HepG2 (cell line): Measurements from ENCODE around the gene PSKH1. TPM values are rescaled to one million over a fixed set of nuclear protein-coding genes. Genes with fewer than 3 reads are reported as not detected.

Experiments
- FOSL2 ChIP-seq: sonication (generic); formaldehyde crosslinking; IDR thresholded peaks from 2 replicates; pipeline ENCODE4 v1.4.0; 2020; ENCODE audit warnings: missing genetic modification reagents
- HOXA5 ChIP-seq: sonication (generic); formaldehyde crosslinking; IDR thresholded peaks from 2 replicates; pipeline ENCODE4 v1.4.0; 2020; ENCODE audit warnings: missing genetic modification reagents
- KDM1A ChIP-seq: IDR thresholded peaks from 2 replicates; pipeline ENCODE4 v1.6.1; 2016; ENCODE audit warnings: missing compliant biosample characterization
- KLF11 ChIP-seq: IDR thresholded peaks from 2 replicates; pipeline ENCODE4 v1.6.1; 2016; ENCODE audit warnings: missing compliant biosample characterization
- ONECUT2 ChIP-seq: sonication (generic); formaldehyde crosslinking; IDR thresholded peaks from 2 replicates; pipeline ENCODE4 v1.4.0; 2020; ENCODE audit warnings: missing genetic modification reagents
- RBM39 ChIP-seq: fragments of 200-400 bp; formaldehyde crosslinking; IDR thresholded peaks from one replicate; pipeline ENCODE4 v1.6.1; 2018; ENCODE audit warnings: antibody characterized with exemption, mild to moderate bottlenecking, low read depth, low read length; ENCODE audit not compliant: poor library complexity, severe bottlenecking
- SMAD3 ChIP-seq: sonication (generic); formaldehyde crosslinking; IDR thresholded peaks from 2 replicates; pipeline ENCODE4 v1.4.0; 2020; ENCODE audit warnings: missing genetic modification reagents
- SP1 ChIP-seq, 2 experiments: fragments of 450-650 bp in 1 of 2; sonication (generic) in 1 of 2; formaldehyde crosslinking in 1 of 2; IDR thresholded peaks; 2 replicates each; pipeline versions ENCODE4 v1.4.0 to v1.6.1; 2016 to 2020; ENCODE audit warnings: missing genetic modification reagents in 1 of 2
- ZBTB25 ChIP-seq: IDR thresholded peaks from 2 replicates; pipeline ENCODE4 v1.6.1; 2018; ENCODE audit warnings: missing genetic modification reagents
- ZEB1 ChIP-seq: IDR thresholded peaks from 2 replicates; pipeline ENCODE4 v1.6.1; 2012; ENCODE audit warnings: mild to moderate bottlenecking, low read depth, inconsistent platforms; ENCODE audit not compliant: insufficient replicate concordance
- ZFP90 ChIP-seq: sonication (generic); formaldehyde crosslinking; IDR thresholded peaks from 2 replicates; pipeline ENCODE4 v1.8.0; 2022; ENCODE audit warnings: missing genetic modification reagents, mild to moderate bottlenecking, inconsistent platforms, borderline replicate concordance
- ZNF260 ChIP-seq: sonication (generic); formaldehyde crosslinking; IDR thresholded peaks from 2 replicates; pipeline ENCODE4 v1.4.0; 2020; ENCODE audit warnings: missing genetic modification reagents, low read depth, mild to moderate bottlenecking, borderline replicate concordance
- ZNF547 ChIP-seq: sonication (generic); formaldehyde crosslinking; IDR thresholded peaks from 2 replicates; pipeline ENCODE4 v1.5.1; 2020; ENCODE audit warnings: mild to moderate bottlenecking, missing genetic modification reagents
- ZNF574 ChIP-seq: sonication (generic); formaldehyde crosslinking; IDR thresholded peaks from 2 replicates; pipeline ENCODE4 v1.4.0; 2020; ENCODE audit warnings: missing genetic modification reagents
- ZNF605 ChIP-seq: sonication (generic); formaldehyde crosslinking; IDR thresholded peaks from 2 replicates; pipeline ENCODE4 v1.8.0; 2022; ENCODE audit warnings: mild to moderate bottlenecking, missing genetic modification reagents
- ZNF710 ChIP-seq: sonication (generic); formaldehyde crosslinking; IDR thresholded peaks from 2 replicates; pipeline ENCODE4 v1.5.0; 2020; ENCODE audit warnings: mild to moderate bottlenecking, missing genetic modification reagents, borderline replicate concordance
- ZNF777 ChIP-seq: sonication (generic); formaldehyde crosslinking; IDR thresholded peaks from 2 replicates; pipeline ENCODE4 v1.4.0; 2020; ENCODE audit warnings: missing genetic modification reagents
- polyA plus RNA-seq, 8 experiments: library from polyadenylated mRNA; depleted of rRNA in 3 of 8; stranded (reverse) in 7 of 8; unstranded in 1 of 8; fragments of >200 nt; fragmentation: Illumina TruSeq in 4 of 8; extraction: Trizol in 4 of 8; gene quantifications; 2 replicates each; pipeline versions ENCODE4 v1.2.1 to v1.2.3, GENCODE V29; 2011 to 2016; ENCODE audit warnings: low read depth in 4 of 8, missing spikeins in 1 of 8, mixed read lengths in 1 of 8; ENCODE audit not compliant: insufficient read depth in 1 of 8
- total RNA-seq, 5 experiments: library from RNA; depleted of rRNA; stranded (reverse); fragments of >200 nt; fragmentation: Illumina TruSeq; extraction: Trizol; gene quantifications; 2 replicates each; pipeline ENCODE4 v1.2.3, GENCODE V29; 2016; ENCODE audit warnings: low read depth in 1 of 5

PSKH1 gene
- total and polyA plus RNA-seq, 2 of the 13 experiments (the other 11 are each of a cell fraction or from before 2014, with no cell fraction given) = 8.4 to 19.1 TPM

- TF ChIP-seq ZNF574 (no peak), ZNF547 (peak; percentile 75), ZNF710 (CRISPR knock-in tag) (peak; percentile 20; the same call in 1 of the 2 replicates), ZNF260 (CRISPR knock-in tag) (peak; percentile 67; the same call in 1 of the 2 replicates), HOXA5 (no peak), KLF11 (CRISPR knock-in tag) (0 out of 2 replicates have a peak, but pooled peaks have one; percentile 15), SMAD3 (CRISPR knock-in tag) (no peak), ZNF605 (CRISPR knock-in tag) (0 out of 2 replicates have a peak, but pooled peaks have one; percentile 15), ZEB1 (no peak), ZFP90 (0 out of 2 replicates have a peak, but pooled peaks have one; percentile 9), ONECUT2 (0 out of 2 replicates have a peak, but pooled peaks have one; percentile 52), RBM39 (peak; percentile 29), FOSL2 (CRISPR knock-in tag) (0 out of 2 replicates have a peak, but pooled peaks have one; percentile 12), SP1 (IDR thresholded peaks at IDR 0.05) (no peak), SP1 (CRISPR knock-in tag; IDR thresholded peaks at IDR 0.05) (no peak), KDM1A (CRISPR knock-in tag) (0 out of 2 replicates have a peak, but pooled peaks have one; percentile 13), ZNF777 (0 out of 2 replicates have a peak, but pooled peaks have one; percentile 28), ZBTB25 (CRISPR knock-in tag) (0 out of 2 replicates have a peak, but pooled peaks have one; percentile 18)
Measured at GRCh38 chr16:67942510-67943255, 49.6 kb downstream of the PSKH1 start (continued).
